ENCODE measurements around the gene TIMP2. TPM values are rescaled to one million over a fixed set of nuclear protein-coding genes. Genes with fewer than 3 reads are reported as not detected.
A peak's percentile ranks its signal among the peaks of the same experiment; 100 is the strongest.

TIMP2 gene
- total and polyA plus RNA-seq, 2 of the 13 experiments (the other 11 are each of a cell fraction or from before 2014, with no cell fraction given), result 3.8 to 8.5 TPM

DNA sequence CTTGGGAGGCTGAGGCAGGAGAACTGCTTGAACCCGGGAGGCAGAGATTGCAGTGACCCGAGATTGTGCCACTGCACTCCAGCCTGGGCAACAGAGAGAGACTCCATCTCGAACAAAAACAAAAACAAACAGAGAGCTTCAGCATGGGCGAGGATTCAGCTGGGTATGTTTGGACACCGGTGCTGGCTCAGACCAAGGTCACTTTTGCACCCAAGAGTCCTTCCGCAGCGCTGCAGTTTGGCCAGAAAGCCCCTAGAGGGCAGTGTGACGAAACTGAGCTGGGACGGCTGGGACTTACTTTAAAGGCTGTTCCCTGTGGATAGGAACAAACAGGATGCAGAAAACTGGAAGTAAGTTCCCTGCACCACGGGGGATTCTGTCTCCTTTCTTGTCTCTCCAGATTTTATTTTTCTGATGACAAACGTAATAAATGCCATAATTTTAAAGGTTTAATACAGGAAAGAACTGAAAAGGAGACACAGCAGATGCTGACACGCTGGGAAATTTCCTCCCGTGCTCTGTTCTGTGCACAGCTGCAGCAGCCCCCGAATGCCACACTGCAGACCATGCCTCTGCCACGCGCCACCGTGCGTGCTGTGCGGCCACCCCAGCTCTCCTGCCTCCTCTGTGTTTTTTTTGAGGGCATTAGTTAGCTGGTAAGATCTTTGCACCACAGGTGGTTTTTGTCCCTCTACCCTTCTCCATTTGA, 59.4 kb downstream of the TIMP2 start (continued):
- TF ChIP-seq, protein P1, sequence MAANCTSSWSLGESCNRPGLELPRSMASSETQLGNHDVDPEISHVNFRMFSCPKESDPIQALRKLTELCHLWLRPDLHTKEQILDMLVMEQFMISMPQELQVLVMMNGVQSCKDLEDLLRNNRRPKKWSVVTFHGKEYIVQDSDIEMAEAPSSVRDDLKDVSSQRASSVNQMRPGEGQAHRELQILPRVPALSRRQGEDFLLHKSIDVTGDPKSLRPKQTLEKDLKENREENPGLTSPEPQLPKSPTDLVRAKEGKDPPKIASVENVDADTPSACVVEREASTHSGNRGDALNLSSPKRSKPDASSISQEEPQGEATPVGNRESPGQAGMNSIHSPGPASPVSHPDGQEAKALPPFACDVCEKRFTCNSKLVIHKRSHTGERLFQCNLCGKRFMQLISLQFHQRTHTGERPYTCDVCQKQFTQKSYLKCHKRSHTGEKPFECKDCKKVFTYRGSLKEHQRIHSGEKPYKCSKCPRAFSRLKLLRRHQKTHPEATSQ (CRISPR knock-in tag; IDR thresholded peaks at IDR 0.05; ENCODE audit: borderline replicate concordance), result no peak
- TF ChIP-seq ZNF232 (CRISPR knock-in tag; IDR thresholded peaks at IDR 0.05; ENCODE audit: borderline replicate concordance), result 0 out of 2 replicates have a peak, but pooled peaks have one; percentile 46
- TF ChIP-seq ZNF790 (CRISPR knock-in tag; IDR thresholded peaks at IDR 0.05; ENCODE audit: borderline replicate concordance), result no peak
- TF ChIP-seq, protein P2, sequence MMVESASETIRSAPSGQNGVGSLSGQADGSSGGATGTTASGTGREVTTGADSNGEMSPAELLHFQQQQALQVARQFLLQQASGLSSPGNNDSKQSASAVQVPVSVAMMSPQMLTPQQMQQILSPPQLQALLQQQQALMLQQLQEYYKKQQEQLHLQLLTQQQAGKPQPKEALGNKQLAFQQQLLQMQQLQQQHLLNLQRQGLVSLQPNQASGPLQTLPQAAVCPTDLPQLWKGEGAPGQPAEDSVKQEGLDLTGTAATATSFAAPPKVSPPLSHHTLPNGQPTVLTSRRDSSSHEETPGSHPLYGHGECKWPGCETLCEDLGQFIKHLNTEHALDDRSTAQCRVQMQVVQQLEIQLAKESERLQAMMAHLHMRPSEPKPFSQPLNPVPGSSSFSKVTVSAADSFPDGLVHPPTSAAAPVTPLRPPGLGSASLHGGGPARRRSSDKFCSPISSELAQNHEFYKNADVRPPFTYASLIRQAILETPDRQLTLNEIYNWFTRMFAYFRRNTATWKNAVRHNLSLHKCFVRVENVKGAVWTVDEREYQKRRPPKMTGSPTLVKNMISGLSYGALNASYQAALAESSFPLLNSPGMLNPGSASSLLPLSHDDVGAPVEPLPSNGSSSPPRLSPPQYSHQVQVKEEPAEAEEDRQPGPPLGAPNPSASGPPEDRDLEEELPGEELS (CRISPR knock-in tag; IDR thresholded peaks at IDR 0.05), result peak; percentile 51
- no peak for TF ChIP-seq RXRA (CRISPR knock-in tag; IDR thresholded peaks at IDR 0.05)
- no peak for TF ChIP-seq FOXK2 (IDR thresholded peaks at IDR 0.05)
- no peak for TF ChIP-seq SETDB1 (CRISPR knock-in tag; IDR thresholded peaks at IDR 0.05; ENCODE audit: borderline replicate concordance)
- TF ChIP-seq, protein P3, sequence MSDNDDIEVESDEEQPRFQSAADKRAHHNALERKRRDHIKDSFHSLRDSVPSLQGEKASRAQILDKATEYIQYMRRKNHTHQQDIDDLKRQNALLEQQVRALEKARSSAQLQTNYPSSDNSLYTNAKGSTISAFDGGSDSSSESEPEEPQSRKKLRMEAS (IDR thresholded peaks at IDR 0.05), result 0 out of 2 replicates have a peak, but pooled peaks have one; percentile 35
- 0 out of 2 replicates have a peak, but pooled peaks have one; percentile 32 for TF ChIP-seq CREM (IDR thresholded peaks at IDR 0.05)
- no peak for TF ChIP-seq CREM (CRISPR knock-in tag; IDR thresholded peaks at IDR 0.05)
- no peak for TF ChIP-seq CCAR2 (optimal IDR thresholded peaks at IDR 0.05; ENCODE audit: low read depth, low read length)
- TF ChIP-seq NAIF1 (CRISPR knock-in tag; IDR thresholded peaks at IDR 0.05; ENCODE audit: borderline replicate concordance), result no peak
- TF ChIP-seq, protein P4, sequence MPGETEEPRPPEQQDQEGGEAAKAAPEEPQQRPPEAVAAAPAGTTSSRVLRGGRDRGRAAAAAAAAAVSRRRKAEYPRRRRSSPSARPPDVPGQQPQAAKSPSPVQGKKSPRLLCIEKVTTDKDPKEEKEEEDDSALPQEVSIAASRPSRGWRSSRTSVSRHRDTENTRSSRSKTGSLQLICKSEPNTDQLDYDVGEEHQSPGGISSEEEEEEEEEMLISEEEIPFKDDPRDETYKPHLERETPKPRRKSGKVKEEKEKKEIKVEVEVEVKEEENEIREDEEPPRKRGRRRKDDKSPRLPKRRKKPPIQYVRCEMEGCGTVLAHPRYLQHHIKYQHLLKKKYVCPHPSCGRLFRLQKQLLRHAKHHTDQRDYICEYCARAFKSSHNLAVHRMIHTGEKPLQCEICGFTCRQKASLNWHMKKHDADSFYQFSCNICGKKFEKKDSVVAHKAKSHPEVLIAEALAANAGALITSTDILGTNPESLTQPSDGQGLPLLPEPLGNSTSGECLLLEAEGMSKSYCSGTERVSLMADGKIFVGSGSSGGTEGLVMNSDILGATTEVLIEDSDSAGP (CRISPR knock-in tag; IDR thresholded peaks at IDR 0.05; ENCODE audit: borderline replicate concordance), result peak; percentile 45; the same call in 1 of the 2 replicates
- peak; percentile 41; the same call in 1 of the 2 replicates for TF ChIP-seq ZNF772 (CRISPR knock-in tag; IDR thresholded peaks at IDR 0.05)
- peak; percentile 60; the same call in 1 of the 2 replicates for TF ChIP-seq FOXA3 (CRISPR knock-in tag; IDR thresholded peaks at IDR 0.05)
- TF ChIP-seq KLF6 (CRISPR knock-in tag; IDR thresholded peaks at IDR 0.05), result no peak
- TF ChIP-seq, protein P5, sequence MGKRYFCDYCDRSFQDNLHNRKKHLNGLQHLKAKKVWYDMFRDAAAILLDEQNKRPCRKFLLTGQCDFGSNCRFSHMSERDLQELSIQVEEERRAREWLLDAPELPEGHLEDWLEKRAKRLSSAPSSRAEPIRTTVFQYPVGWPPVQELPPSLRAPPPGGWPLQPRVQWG (CRISPR knock-in tag; IDR thresholded peaks at IDR 0.05; ENCODE audit: borderline replicate concordance, low read depth), result no peak
- peak; percentile 92 for TF ChIP-seq RAD21 (CRISPR knock-in tag; IDR thresholded peaks at IDR 0.05)
- TF ChIP-seq, protein P6, sequence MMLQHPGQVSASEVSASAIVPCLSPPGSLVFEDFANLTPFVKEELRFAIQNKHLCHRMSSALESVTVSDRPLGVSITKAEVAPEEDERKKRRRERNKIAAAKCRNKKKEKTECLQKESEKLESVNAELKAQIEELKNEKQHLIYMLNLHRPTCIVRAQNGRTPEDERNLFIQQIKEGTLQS (CRISPR knock-in tag; IDR thresholded peaks at IDR 0.05), result no peak
- TF ChIP-seq ZNF850 (CRISPR knock-in tag; conservative IDR thresholded peaks at IDR 0.05), result no peak
- TF ChIP-seq, protein P7, sequence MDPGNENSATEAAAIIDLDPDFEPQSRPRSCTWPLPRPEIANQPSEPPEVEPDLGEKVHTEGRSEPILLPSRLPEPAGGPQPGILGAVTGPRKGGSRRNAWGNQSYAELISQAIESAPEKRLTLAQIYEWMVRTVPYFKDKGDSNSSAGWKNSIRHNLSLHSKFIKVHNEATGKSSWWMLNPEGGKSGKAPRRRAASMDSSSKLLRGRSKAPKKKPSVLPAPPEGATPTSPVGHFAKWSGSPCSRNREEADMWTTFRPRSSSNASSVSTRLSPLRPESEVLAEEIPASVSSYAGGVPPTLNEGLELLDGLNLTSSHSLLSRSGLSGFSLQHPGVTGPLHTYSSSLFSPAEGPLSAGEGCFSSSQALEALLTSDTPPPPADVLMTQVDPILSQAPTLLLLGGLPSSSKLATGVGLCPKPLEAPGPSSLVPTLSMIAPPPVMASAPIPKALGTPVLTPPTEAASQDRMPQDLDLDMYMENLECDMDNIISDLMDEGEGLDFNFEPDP (CRISPR knock-in tag; conservative IDR thresholded peaks at IDR 0.05), result no peak
- TF ChIP-seq SMC3 (IDR thresholded peaks at IDR 0.05; ENCODE audit: low read length), result peak; percentile 91
- peak; percentile 29; the same call in 1 of the 2 replicates for TF ChIP-seq ZNF782 (CRISPR knock-in tag; IDR thresholded peaks at IDR 0.05; ENCODE audit: borderline replicate concordance)
